GM19455 (cell line): ENCODE data around the gene NAP1L1.

Experiments used
- ATAC-seq: cut with Tn5 transposase; IDR thresholded peaks from one replicate; pipeline ENCODE4 v1.9.1; 2021; ENCODE audit not compliant: unreplicated experiment

Gene NAP1L1

DNA sequence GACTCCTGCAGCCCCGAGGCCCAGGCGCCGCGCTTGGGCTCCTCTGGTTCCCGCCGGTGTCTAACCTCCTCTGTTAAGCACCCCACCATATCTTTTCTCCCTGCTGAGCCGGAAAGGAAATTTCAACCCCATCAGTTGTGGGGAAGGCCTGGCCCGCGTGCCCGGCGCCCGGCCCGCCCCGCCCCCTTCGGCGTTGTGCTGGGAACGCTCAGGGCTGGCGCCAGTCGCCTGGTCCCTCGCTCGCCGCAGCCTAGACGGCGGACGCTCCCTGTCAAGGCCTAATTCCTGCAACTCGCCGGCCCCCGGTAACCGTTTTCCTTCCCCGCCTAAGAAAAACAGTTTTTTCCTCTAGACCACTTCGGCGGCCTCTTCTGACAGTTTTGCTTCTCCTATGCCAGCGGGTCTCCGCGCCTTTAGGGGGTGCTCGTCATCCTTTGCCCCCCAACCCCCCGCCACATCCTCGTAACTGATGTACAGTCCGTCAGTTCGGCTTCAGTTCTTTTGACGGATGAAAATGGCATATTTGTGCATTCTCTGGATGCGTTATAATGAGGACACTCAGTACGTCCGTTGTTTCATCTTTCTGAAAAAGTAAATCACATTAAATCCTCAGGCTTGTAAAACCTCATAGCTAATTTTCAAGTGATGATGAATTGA lies 506 bp upstream of the NAP1L1 start:
- peak; percentile 66 for ATAC-seq

DNA sequence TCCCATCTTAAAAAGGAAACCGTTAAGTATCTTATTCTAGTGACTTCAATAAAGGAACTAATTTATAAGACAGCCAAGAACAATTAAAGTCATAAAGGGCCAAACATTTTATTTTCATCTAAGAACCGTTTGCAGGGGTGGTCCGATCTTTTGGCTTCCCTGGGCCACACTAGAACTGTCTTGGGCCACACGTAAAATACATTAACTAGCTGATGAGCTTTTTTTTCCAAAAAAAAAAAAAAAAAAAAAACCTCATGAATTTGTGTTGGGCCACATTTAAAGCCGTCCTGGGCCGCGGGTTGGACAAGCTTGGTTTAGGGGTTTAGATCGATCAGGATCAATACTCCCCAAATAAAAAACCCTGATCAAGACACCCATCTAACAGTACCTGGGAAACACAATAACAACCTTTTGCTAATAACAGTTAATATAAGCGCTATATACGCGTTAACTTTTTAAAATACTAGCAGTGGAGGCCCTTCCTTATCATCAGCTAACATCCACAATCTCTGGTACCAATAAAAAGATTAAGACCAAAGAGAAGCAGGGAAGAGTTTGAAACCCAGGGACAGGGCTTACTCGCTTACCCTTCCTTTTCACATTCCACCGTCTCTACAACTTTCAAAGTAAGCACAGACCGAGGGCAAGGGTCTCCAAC lies 1.1 kb downstream of the NAP1L1 start:
- ATAC-seq: peak; percentile 0

DNA sequence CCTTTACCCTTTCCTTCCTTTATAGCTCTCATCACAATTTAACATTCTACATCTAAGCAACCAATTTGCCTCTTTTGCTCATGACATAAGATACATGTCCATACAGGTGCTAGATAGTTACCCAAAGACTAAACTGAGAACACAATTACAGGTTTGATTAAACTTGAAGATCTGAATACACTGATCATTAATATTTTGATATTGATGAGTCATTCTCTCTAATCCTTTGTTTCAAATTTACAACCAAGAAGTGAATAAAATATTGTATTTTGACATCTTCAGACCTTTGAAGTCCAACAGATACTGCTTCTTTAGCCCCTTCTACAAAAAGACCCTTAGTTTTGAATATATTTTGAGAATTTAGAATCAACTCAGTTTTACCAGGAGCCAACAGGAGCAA lies 2.6 kb downstream of the NAP1L1 start:
- no peak for ATAC-seq

DNA sequence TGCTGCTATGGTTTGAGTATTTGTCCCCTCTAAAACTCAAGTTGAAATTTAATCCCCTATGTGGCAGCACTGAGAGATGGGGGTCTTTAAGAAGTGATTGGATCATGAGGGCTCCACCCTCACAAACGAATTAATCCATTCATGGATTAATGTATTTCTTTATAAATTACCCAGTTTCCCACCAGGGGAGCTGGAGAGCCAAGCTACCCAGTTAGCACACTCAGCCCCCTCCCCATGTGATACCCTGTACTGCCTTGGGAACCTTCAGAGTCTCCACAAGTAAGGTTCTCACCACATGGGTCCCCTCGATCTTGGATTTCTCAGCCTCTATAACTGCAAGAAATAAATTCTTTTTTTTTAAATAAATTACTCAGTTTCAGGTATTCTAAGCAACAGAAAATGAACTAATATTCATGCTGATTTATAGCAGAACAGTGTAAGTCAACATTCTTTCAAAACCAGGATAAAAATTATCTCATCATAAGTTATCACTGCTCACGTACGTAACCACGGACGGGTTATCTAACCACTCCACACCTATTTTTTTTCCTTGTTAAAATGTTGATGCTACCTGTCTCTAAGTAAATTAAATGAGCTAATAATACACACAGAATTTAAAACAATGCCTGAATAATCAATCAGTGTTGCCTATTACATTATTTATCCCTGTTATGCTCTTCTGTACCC lies 3.6 kb downstream of the NAP1L1 start:
- no peak for ATAC-seq

DNA sequence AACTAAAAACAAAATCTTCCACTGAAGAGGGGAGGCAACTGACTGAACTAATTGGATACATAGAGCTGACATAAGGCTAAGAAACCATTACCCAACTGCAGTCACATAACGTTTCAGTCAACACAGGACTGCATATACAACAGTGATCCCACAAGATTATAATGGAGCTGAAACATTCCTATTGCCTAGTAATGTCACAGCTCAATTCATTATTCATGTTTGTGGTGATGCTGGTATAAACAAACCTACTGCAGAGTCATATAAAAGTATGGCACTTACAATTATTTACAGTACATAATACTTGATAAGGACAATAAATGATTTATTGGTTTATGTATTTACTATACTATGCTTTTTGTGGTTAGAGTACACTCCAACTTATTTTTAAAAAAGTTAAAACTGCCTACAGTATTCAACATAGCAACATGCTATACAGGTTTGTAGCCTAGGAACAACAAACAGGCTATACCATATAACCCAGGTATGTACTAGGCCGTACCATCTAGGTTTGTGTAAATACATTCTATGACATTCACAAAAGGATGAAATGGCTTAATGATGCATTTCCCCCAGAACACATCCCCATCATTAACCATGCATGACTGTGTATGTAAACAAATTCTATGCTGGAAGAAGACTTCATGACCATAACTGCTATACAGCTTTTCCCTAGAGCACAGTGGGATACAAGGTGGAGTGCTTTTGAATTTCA lies 4.3 kb downstream of the NAP1L1 start:
- no peak for ATAC-seq

DNA sequence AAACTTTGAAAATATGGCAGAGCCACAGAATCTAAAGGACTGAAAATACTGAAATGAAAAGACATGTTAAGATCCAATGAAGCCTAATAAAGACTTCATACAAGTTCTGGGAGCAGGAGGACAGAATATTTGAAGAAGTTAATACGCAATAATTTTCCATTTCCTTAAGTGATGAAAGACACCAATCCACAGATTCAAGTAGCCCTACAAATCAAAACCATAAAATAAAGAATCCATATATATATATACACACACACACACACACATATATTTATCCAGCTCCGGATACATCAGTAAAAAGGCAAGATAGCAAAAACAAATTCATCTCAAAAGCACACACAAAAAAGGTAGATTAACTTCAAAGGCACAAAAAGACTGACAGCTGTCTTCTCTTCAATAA lies 5.7 kb downstream of the NAP1L1 start:
- ATAC-seq: no peak

DNA sequence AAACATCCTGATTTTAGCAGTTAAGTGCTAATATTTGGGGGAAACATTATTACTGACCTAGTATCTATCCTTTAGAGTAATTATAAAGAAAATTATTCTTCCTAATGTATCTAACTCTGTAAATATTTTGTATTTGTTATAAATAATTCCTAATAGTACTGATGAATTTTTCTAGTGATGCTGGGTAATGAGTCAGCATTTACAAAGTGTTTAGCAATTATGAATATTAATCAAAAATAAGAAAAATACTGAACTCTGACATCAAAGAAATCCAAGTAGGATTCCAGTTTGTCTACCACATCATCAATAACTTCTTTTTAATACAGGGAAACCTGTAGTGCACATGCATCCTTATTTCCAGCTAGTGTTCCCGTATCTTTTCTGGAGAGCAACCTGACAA lies 9.0 kb downstream of the NAP1L1 start:
- ATAC-seq: no peak

DNA sequence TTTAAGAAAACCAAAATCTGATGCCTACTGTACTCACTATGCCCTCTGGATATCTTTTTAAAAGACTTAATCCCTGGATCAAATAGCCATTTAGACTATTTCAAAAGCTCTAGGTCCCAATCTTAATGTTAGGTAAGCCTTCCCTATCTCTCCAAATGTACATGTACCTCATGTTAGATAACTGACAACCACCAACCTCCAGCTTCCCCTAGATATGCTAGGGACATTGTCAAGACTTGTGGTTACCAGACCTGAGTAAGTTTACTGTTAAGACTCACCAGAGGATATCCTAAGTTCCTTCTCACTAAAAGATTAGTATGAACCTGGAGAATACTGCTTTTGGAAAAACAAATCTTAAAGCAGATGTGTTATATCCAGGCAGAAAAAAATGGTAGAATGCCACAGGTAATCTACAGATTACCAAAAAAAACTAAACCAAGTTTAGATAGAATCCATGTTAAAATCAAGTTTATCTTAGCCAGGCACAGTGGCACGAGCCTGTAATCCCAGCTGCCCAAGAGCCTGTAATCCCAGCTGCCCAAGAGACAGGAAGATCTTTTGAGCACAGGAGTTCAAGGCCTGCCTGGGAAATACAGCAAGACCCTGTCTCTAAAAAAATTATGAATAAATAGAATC lies 9.7 kb downstream of the NAP1L1 start:
- no peak for ATAC-seq

DNA sequence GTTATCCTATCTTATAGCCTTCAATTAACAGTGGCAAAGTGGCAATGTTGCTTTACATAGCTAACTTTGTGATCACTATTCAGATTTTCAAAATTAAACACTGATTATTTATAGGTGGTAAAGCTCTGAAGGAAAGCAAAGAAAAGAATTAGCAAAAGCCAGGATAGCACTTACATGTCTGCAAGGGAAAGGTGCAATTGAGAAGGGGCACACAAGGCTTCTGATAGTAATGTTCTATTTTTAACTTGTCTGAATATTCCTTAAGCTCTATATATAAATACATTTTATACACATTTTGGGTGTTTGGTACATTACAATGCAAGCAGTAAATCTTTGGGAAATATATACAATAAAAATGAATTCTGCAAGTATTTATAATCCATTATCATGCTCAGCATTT lies 10.9 kb downstream of the NAP1L1 start:
- no peak for ATAC-seq

DNA sequence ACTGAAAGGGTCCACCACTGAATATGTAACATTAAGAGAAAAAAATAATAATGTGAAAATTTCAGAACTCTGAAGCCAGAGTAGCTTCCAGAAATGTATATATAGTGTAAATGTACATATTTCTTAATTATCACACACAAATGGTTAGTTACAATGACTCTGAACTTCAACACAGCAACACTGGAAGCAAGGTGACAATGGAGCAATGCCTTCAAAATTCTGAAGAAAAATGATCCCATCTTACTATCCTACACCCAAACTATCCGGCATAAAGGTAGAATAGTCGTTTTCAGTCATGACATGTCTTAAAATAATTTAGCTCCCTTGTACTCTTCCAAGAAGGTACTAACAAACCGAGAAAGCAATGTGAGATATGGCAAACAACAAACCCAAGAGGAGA lies 11.9 kb downstream of the NAP1L1 start:
- no peak for ATAC-seq

DNA sequence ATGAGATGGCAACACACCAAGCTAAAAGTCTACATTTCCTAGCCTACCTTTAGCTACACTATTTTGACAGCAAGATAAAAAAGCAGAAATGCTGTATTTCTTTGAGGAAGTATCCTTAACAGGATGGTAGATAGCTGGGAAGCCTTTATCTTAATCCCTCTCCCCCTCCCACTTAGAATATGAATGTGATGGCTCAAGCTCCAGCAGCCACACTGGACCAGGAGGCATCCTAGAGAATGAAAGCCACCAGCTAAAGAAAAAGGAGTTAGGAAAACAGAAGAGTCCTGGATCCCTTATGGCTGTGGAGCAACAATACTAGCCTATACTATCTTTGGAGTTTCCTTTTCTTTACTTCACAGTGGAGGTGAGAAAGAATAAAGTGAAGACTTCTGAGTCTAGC lies 15.1 kb downstream of the NAP1L1 start:
- no peak for ATAC-seq

DNA sequence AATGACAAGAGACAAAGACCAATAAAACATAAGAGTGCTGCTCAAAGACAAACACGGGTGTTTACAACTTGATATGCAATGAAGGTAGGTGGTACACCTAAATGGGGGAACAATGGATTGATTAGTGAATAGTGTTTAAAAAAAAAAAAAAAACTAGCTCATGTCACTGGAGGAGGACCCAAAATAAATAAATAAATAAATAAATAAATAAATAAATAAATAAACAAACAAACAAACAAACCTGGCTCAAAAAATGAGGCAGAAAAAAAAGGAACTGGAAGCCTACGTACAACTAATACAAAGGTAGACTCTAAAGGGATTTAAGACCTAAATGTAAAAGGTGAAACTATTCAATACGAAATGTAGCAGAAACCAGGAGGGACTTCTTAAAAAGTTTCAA lies 18.6 kb downstream of the NAP1L1 start:
- no peak for ATAC-seq

DNA sequence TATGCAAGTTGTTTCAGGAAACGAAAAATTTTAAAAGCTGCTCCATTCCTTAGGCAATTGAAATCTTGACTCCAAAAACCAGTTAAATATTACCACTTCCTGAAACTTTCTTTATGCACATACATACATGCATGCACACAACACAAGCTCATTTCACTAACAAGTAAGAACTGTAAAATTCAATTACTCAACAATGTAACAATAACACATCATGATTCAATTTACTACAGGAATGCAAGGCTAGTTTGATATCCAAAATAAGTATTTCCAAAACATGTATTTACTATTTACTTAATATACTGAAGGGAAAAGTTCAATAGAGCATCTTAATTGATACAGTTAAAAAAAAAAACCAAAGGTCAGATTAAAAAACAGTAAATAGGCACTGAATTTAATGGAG lies 19.6 kb downstream of the NAP1L1 start:
- ATAC-seq: no peak

DNA sequence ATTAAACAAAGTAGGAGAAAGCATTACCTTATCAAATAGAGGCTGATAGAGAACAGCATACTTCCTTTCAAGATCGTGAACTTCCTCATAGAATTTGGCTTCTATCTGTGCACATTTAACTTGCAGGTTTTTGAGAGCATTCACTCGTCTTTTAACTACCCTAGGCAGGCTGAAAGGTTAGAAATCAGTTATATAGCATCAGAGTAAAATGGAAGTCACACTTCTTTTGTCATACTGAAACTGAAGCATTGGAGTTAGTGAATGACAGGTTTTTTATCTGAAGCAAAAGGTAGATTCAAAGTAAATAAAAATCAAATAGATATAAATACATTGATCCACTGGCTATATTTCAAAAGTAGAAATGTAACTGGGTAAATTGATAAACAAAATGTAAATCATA lies 24.4 kb downstream of the NAP1L1 start:
- ATAC-seq: no peak

DNA sequence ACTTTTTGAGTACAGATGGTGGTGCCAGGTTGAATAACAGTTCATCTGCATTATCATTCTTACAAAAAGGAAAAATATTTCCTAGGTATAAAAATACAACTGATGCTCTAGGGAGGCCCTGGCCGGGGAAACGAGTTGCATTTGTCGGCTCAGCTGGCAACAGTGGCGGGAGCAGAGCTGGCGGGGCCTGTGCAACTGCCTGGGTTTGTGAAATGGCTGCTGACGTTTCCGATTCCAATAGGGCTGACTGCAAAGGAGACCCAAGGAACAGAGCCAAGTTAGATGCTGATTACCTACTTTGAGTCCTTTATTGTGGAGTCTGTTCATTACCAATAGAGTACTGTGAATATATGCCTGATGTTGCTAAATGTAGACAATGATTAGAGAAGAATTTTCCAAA lies 27.2 kb downstream of the NAP1L1 start:
- ATAC-seq: no peak

DNA sequence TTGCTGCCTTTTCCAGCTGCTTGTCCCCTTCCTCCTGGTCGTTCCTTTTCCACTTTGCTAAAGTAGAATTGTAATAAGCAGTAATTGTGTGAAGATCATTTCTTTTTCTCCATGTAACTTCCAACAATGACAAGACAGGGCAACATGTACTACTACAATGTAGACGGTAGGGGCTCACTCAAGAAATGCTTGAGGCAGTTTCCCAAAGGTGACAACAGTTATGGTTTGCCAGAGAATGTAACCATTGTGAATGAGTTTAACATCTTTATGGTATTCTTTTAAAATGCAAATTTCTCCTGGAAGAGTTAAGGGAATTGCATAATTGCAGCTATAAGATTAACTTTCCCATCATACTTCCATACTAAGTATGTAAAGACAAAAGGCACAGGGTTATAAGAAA lies 29.1 kb downstream of the NAP1L1 start:
- ATAC-seq: no peak

DNA sequence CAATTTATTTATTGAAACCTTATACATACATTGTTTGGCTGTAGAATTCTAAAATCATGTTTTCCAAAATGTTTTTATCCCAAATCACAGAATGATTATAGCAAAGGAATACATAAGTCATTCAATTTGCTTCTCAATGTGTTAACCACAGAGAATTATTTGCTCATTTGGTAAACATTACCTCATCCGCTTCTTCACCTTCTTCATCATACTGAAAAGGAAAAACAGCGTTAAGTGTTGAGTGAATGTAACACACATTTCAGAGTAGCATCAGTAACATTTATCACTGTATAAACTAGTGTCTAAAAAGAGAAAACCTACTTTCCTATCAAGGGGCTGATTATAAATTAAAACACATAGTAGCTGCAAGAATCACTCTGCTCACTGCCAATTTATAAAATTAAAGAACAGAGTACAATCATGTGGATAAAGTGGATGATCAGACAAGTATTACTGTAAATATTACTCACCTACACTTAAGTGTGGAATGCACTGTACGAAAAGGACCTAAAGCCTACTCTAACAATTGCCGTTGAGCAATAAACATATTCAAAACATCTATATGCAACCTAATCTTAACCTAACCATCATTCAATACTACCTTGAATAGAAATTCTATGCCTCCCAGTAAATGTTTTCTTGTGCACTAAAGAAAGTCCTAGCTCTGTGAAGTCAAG lies 34.8 kb downstream of the NAP1L1 start:
- no peak for ATAC-seq

DNA sequence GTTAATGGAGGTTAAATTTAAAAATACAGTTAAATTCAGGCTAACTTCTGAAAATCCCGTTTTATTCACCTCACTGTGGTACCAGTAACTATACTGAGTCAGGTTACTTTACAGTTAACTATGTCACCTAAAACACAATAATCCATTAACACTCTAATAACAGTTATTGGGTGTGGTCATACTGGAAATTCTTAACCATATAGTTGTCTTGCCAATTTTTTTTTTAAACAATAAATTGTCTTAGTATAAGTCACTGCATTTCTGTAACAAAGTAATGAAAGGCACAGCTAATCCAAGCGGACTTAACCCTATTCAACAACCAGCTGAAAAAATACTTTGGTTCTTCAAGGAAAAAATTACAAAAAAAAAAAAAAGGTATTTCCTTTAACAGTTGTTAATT lies 36.7 kb downstream of the NAP1L1 start:
- ATAC-seq: no peak

DNA sequence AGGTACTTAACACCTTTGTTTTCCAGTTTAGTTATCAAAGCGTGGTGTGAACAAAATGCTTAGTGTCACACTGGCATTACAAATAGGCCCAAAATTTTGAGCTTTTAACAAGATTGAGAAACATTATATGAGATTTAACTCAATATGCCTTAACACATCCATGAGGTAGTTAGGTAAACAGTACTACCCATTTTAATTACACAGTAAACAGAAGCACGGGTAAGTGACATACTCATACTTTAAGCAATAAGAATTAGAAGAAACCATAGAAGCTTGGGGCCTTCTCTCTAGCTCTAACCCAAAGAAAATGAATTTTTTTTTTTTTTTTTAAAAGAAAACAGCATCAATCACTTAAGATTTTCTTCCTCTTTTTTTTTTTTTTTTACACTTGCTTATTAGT lies 37.4 kb downstream of the NAP1L1 start:
- ATAC-seq: no peak

DNA sequence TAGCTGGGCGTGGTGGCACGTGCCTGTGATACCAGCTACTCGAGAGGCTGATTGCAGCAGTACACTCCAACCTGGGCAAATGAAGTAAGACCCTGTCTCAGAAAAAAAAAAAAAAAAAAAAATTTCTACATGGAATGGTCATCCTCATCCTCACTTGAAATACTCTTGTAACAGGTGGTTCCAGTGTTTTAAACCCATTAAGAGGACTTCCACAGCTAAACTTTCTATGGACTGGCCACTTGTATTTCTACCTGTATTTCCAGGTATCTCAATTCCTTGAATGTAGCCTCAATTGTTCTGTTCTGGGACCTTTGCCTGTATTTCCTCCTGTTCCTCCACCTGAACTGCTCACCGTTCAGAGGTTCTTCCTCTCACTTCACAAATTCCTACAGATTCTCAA lies 41.1 kb downstream of the NAP1L1 start:
- ATAC-seq: no peak

DNA sequence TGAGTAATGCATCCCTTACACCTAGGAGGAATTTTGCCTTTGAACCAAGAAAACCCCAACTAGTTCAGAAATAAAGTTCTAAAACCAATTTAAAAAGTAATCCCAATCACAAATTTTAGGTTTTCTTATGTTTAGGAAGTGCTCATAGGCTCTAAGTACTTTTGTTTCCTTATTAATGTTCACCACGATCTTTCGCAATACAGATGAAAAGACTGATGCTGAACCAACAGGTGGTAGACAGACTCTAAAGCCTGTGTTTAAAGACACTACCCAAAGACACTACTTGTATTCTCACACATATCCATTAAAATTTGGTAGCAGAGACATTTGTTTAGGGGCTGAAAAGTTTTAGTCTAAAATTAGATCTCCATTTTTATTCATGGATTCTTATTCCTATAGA lies 42.3 kb downstream of the NAP1L1 start:
- no peak for ATAC-seq
